Measurements from ENCODE around the gene PAPPA2. TPM values are rescaled to one million over a fixed set of nuclear protein-coding genes. Genes with fewer than 3 reads are reported as not detected.
A peak's percentile ranks its signal among the peaks of the same experiment; 100 is the strongest.

The PAPPA2 gene
- total and polyA plus RNA-seq, 2 of the 8 experiments (the other 6 are each of a cell fraction or from before 2014, with no cell fraction given): 0.08 to 0.88 TPM

GRCh38 chr1:176799327-176799726 is 336.4 kb downstream of the PAPPA2 start:
- H3K23me2 ChIP-seq (ENCODE audit: low read depth, low read length): no peaks in the 10 kb centered on the region
- peak overlapping the region; percentile 78; the same call in 1 of the 2 replicates for H2BK12ac ChIP-seq (ENCODE audit: low read depth, low read length)
- no peak overlapping the region for H4K5ac ChIP-seq (ENCODE audit: insufficient read length, low read depth, low read length)
- no peak overlapping the region for H3K27ac ChIP-seq (ENCODE audit: low read depth, low read length)
- no peak overlapping the region for H2AK5ac ChIP-seq (ENCODE audit: low read depth, low read length)
- H3K9me3 ChIP-seq (ENCODE audit: insufficient read depth in 2 of 2, low read depth in 1 of 2, low read length in 1 of 2): no peaks in the 10 kb centered on the region
- DNase-seq (ENCODE audit: low read depth in 1 of 2, low spot score in 2 of 2) (no peak), FAIRE-seq (no peak)
- no peaks in the 10 kb centered on the region for H3K27me3 ChIP-seq (replicated peaks in 1 of 4; ENCODE audit: control insufficient read depth in 3 of 4, extremely low read depth in 1 of 4, insufficient read depth in 3 of 4, low read length in 3 of 4)
- no peak overlapping the region for H4K8ac ChIP-seq (ENCODE audit: extremely low read depth, insufficient read depth, low read length)
- H2BK5ac ChIP-seq (ENCODE audit: low read depth, low read length): no peak overlapping the region
- H2BK15ac ChIP-seq (ENCODE audit: low read length): no peak overlapping the region
- no peak overlapping the region for H2BK20ac ChIP-seq (ENCODE audit: low read length)
- H3K18ac ChIP-seq (ENCODE audit: extremely low read depth, low read length): no peak overlapping the region
- H3K23ac ChIP-seq (ENCODE audit: insufficient read length): no peak overlapping the region
- no peaks in the 10 kb centered on the region for H3K36me3 ChIP-seq (ENCODE audit: control insufficient read depth in 2 of 4, insufficient read depth in 4 of 4, low read length in 3 of 4)
- no peak overlapping the region for H3K4me2 ChIP-seq (ENCODE audit: insufficient read depth in 1 of 2, low read depth in 2 of 2, low read length in 2 of 2)
- H3K4ac ChIP-seq (replicated peaks; ENCODE audit: insufficient read length, low read depth, low read length): no peak overlapping the region
- H4K91ac ChIP-seq (replicated peaks; ENCODE audit: insufficient read length, low read length): no peak overlapping the region
- no peaks in the 10 kb centered on the region for H3K79me2 ChIP-seq (ENCODE audit: control insufficient read depth in 1 of 2, insufficient read depth in 2 of 2, low read length in 2 of 2)
- H3K4me3 ChIP-seq (ENCODE audit: extremely low read depth in 1 of 4, insufficient read depth in 2 of 4, low read depth in 3 of 4, low read length in 4 of 4): no peak overlapping the region
- TF ChIP-seq CTCF (IDR thresholded peaks at IDR 0.05; ENCODE audit: control extremely low read depth in 1 of 3, insufficient read depth in 1 of 3, low read depth in 1 of 3, low read length in 3 of 3) (peak in 1 of 3 experiments; percentile 25; a peak in 1 of 4 replicates), GTF2F1 (IDR thresholded peaks at IDR 0.05; ENCODE audit: borderline replicate concordance, low read depth, low read length) (no peak), CEBPB (IDR thresholded peaks at IDR 0.05; ENCODE audit: low read depth, low read length) (no peak)
- H3K4me1 ChIP-seq (replicated peaks in 1 of 4; ENCODE audit: control insufficient read depth in 3 of 4, insufficient read depth in 4 of 4, low read length in 3 of 4): peaks cover 0 to 4% (median 3%) of the 10 kb centered on the region in 4 experiments; a peak in 3 of 7 replicates
- H4K20me1 ChIP-seq (replicated peaks in 1 of 2; ENCODE audit: control insufficient read depth in 1 of 2, insufficient read depth in 2 of 2, low read length in 2 of 2): no peaks in the 10 kb centered on the region
- ChIA-PET POLR2A (ENCODE audit: partially characterized antibody) (no interaction called here), CTCF (ENCODE audit: partially characterized antibody) (interaction anchor here (0.5 to 2.2 kb wide), 8 partner anchors 7 to 882 kb away, joined by 3 to 6 read pairs (median 3); no protein-coding TSS in a partner anchor)
- H3K14ac ChIP-seq (ENCODE audit: insufficient read length): no peak overlapping the region
- no peak overlapping the region for H3K9ac ChIP-seq (replicated peaks in 1 of 4; ENCODE audit: extremely low read depth in 1 of 4, low read depth in 3 of 4, low read length in 3 of 4)
- H3K56ac ChIP-seq (replicated peaks; ENCODE audit: insufficient read length, low read depth, low read length): no peak overlapping the region
- H3K79me1 ChIP-seq (ENCODE audit: low read depth, low read length): no peaks in the 10 kb centered on the region
- no peak overlapping the region for H2BK120ac ChIP-seq (replicated peaks; ENCODE audit: low read depth, low read length)
- WGBS, 2 experiments (ENCODE audit: extremely low coverage in 1 of 2, insufficient coverage in 1 of 2, insufficient read length in 1 of 2, insufficient replicate concordance in 2 of 2, low coverage in 1 of 2, low lambda C conversion rate in 2 of 2, missing lambda C conversion rate in 1 of 2): 86% methylated on average over 3 of the region's 3 CpGs; no CpG with 5 or more reads in 1 of the 2 experiments
- H2AFZ ChIP-seq (ENCODE audit: low read length): no peak overlapping the region
